ENCODE data around the gene DSCAM. TPM values are rescaled to one million over a fixed set of nuclear protein-coding genes. Genes with fewer than 3 reads are reported as not detected.

Gene DSCAM
- total RNA-seq, 1 donor from 2014 or later = not detected

GRCh38 chr21:40255518-40256444 lies 591.2 kb downstream of the DSCAM start:
- intact Hi-C loops (cut with micrococcal nuclease) = loop anchor here (10.0 kb wide), 1 partner anchor 159 kb away; no protein-coding TSS in a partner anchor

- intact Hi-C loops (cut with micrococcal nuclease) = loop anchor here (10.0 kb wide), 1 partner anchor 160 kb away; no protein-coding TSS in a partner anchor
Measured at GRCh38 chr21:40254540-40255465, 592.2 kb downstream of the DSCAM start.

- intact Hi-C loops (cut with micrococcal nuclease) = loop anchor here (10.0 kb wide), 1 partner anchor 162 kb away; no protein-coding TSS in a partner anchor
Measured at GRCh38 chr21:40253112-40253511, 593.8 kb downstream of the DSCAM start.

- intact Hi-C loops (cut with micrococcal nuclease) = loop anchor here (10.0 kb wide), 1 partner anchor 164 kb away; no protein-coding TSS in a partner anchor
Measured at GRCh38 chr21:40250514-40251294, 596.3 kb downstream of the DSCAM start.

- intact Hi-C loops (cut with micrococcal nuclease) = no loop called here
Measured at GRCh38 chr21:40244981-40245380, 602.0 kb downstream of the DSCAM start.

GRCh38 chr21:40243685-40244084 lies 603.3 kb downstream of the DSCAM start:
- intact Hi-C loops (cut with micrococcal nuclease) = no loop called here

- intact Hi-C loops (cut with micrococcal nuclease) = no loop called here
Measured at GRCh38 chr21:40242586-40243265, 604.2 kb downstream of the DSCAM start.

- intact Hi-C loops (cut with micrococcal nuclease) = no loop called here
Measured at GRCh38 chr21:40235528-40235927, 611.4 kb downstream of the DSCAM start.

- intact Hi-C loops (cut with micrococcal nuclease) = no loop called here
Measured at GRCh38 chr21:40231979-40232378, 615.0 kb downstream of the DSCAM start.

- intact Hi-C loops (cut with micrococcal nuclease) = no loop called here
Measured at GRCh38 chr21:40227096-40227495, 619.9 kb downstream of the DSCAM start.

- intact Hi-C loops (cut with micrococcal nuclease) = no loop called here
Measured at GRCh38 chr21:40215941-40216340, 631.0 kb downstream of the DSCAM start.

- intact Hi-C loops (cut with micrococcal nuclease) = no loop called here
Measured at GRCh38 chr21:40210251-40210650, 636.7 kb downstream of the DSCAM start.

- intact Hi-C loops (cut with micrococcal nuclease) = no loop called here
Measured at GRCh38 chr21:40208948-40209345, 638.0 kb downstream of the DSCAM start.

- intact Hi-C loops (cut with micrococcal nuclease) = no loop called here
Measured at GRCh38 chr21:40208206-40208947, 638.6 kb downstream of the DSCAM start.

- intact Hi-C loops (cut with micrococcal nuclease) = no loop called here
Measured at GRCh38 chr21:40200946-40201345, 646.0 kb downstream of the DSCAM start.

- intact Hi-C loops (cut with micrococcal nuclease) = no loop called here
Measured at GRCh38 chr21:40200126-40200525, 646.8 kb downstream of the DSCAM start.

- intact Hi-C loops (cut with micrococcal nuclease) = no loop called here
Measured at GRCh38 chr21:40194185-40194980, 652.6 kb downstream of the DSCAM start.

GRCh38 chr21:40191616-40192015 lies 655.3 kb downstream of the DSCAM start:
- intact Hi-C loops (cut with micrococcal nuclease) = no loop called here

GRCh38 chr21:40191196-40191595 lies 655.8 kb downstream of the DSCAM start:
- intact Hi-C loops (cut with micrococcal nuclease) = no loop called here

Data from T-helper 1 cell treated with Interleukin-12 subunit alpha and Interleukin-12 subunit beta and Interleukin-4 antibody, amounts not matched to agents 30 ng/mL and 1 ng/mL, for 36 hours (primary cell).